IPS-NIHi11 (cell line): ENCODE data around the gene RNLS.

Experiments
- DNase-seq: peaks from one replicate; pipeline ENCODE4 v3.0.0; 2012; ENCODE audit warnings: mixed read lengths, low spot score

RNLS gene

GRCh38 chr10:88428442-88428841, 154.7 kb downstream of the RNLS start:
- DNase-seq: no peak

DNA sequence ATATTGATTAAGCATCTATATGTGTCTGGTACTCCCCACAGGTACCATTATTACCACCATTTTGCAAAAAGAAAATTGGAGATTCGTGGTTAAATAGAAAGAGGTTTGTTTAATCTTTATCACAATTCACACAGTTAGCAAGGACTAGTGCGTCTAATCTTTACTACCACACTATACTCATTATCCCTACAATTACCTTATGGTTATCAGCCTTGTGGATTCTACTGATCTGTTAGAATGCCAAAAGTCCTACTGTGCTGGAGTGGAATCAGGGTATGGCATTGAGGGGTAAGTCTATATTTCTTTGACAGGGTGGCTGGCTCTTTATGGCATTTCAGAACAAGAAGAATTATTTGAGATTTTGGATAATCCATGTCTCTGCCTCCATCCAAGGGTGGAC, 156.1 kb downstream of the RNLS start:
- no peak for DNase-seq

DNA sequence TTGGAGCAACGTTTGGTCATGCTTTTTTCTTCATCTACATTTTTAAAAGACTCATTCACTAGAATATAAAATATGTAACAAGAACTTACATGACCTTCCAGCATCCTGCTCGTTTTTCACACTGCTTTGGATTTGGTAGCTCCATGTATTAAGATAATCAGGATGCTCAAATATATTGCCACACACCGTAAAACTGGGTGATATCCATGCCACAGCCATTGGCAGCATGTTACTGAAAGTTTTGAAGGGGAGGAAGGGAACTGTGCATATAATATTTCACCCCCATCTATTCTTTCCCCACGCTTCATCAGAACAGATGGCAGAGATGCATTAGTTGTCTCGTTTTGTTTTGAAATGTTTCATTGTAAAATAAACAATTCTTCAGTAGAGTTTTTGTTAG, 158.2 kb downstream of the RNLS start:
- no peak for DNase-seq

- DNase-seq: no peak
Observed at GRCh38 chr10:88423732-88424131, 159.4 kb downstream of the RNLS start.

DNA sequence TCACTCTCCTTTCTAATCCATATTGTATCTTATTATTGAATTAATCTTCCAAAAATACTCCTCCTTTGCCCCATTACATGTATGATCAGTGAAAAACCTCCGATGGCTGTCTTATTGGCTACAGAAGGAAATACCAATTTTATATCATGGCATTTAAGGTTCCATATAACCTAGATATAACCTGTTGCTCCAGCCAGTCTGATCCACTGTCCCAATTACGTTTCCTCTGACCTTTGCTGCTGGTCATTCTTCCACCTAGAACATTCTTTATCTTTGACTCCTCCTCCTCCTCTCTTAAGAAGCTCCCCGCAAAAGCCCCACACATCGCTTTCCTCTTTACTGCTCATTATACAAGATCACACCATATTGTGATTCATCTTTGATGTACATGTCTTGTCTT, 161.5 kb downstream of the RNLS start:
- DNase-seq: no peak

DNA sequence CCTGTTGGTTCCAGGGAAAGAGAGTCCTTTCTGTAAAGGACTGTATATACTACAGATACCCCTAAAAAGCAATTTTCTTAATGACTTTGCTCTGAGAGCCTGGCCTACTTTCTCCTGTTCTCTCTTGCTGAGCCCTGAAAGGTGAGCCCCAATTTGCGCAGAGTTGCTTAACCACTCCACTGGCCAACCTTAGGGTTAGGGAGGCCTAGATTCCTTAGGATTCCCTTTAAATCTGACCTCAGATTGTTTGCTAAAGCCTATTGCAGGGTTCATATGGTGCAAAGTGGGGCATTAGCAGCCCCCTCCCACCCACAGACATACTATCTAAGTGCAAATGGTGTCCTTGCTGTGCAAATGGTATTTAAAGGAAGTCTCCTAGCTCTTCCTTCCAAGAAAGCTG, 164.2 kb downstream of the RNLS start:
- DNase-seq: no peak

- no peak for DNase-seq
Observed at GRCh38 chr10:88417387-88418030, 165.6 kb downstream of the RNLS start.

DNA sequence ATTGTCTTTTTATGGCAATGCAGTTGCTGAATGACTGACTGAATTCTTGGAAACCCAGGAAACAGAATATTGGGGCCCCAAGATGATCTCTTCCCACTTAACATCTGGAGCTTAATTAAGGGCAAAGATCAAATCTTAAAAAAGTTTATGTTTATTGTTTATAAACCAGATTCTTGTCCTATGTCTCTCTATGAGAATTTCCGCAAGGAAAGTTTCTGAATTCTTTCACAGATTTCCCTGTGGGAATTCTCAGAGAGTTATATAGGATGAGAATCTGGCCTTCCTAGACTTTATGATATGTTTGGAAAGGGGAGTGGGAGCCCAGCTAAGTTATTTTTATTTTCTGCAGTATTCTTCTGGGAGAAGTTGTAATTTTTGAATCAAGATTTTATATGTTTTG, 166.3 kb downstream of the RNLS start:
- no peak for DNase-seq

- DNase-seq: peak; percentile 46
Observed at GRCh38 chr10:88415533-88416130, 167.5 kb downstream of the RNLS start.

DNA sequence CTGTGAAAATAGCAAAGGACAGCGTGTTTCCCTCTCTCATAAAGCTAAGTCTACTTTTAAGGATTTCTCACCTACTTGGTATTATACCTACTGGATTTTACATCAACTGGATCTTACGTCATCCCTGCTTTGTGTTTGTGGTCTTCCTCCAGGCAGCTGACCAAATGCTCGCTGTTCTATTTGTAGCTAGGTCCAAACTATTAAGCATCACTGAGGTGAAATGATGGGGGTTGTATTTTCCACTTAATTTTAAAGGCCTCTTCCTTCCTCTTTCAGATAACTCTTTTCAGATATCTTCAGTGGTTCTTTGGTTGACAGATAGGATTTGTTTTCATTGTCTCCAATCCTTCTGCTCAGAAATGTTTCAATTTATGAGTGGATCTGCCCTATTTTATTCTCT, 169.7 kb downstream of the RNLS start:
- DNase-seq: no peak

DNA sequence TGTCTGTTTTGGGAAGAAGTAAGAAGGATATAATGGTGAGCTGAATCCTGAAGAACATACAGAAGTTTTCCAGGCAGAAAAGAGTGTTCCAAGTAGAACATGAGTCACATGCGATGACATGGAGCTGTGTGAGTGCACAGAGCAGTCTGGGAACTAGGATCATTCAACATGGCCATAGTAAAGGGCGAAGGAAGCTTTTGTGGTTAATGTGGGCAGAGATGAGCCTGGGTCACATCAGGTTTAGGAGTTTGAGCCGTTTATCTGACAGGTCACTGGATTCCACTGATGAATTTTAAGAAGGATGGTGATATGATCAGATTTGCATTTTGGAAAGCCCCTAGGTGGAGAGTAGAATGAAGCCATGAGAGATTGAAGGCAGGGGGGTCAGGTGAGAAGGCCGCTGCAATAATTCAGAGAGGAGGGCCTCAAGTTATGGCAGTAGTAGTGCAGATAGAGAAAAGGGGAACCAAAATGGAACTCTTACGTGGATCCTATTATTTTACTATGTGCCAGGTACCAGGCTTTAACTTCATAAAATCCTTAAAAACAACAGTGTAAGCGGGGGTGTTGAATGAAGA, 171.3 kb downstream of the RNLS start:
- no peak for DNase-seq

GRCh38 chr10:88409824-88410223, 173.3 kb downstream of the RNLS start:
- no peak for DNase-seq

GRCh38 chr10:88409236-88409635, 173.9 kb downstream of the RNLS start:
- no peak for DNase-seq

GRCh38 chr10:88408096-88408495, 175.0 kb downstream of the RNLS start:
- DNase-seq: no peak

DNA sequence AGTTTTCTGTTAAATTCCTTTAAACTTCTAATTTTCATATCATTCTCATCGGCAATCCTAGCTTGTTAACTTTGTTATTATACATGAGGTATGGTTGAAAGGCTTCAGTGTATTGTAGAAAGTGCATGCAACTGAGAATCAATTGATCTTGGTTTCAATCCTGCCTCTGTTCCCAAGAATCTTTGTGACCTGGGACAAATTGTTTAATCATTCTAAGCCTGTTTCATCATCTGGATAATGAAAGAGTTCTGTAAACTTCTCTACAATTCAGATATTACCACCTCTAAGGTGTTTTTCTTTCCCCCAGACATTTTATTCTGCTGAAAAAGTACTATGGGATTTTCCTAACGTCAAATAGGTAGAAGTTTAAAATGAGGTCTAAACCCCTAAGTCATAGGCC, 179.0 kb downstream of the RNLS start:
- no peak for DNase-seq

GRCh38 chr10:88401671-88402347, 181.3 kb downstream of the RNLS start:
- DNase-seq: no peak

- DNase-seq: no peak
Observed at GRCh38 chr10:88399240-88399639, 183.9 kb downstream of the RNLS start.

GRCh38 chr10:88395677-88396076, 187.4 kb downstream of the RNLS start:
- no peak for DNase-seq

- DNase-seq: no peak
Observed at GRCh38 chr10:88392222-88392621, 190.9 kb downstream of the RNLS start.

DNA sequence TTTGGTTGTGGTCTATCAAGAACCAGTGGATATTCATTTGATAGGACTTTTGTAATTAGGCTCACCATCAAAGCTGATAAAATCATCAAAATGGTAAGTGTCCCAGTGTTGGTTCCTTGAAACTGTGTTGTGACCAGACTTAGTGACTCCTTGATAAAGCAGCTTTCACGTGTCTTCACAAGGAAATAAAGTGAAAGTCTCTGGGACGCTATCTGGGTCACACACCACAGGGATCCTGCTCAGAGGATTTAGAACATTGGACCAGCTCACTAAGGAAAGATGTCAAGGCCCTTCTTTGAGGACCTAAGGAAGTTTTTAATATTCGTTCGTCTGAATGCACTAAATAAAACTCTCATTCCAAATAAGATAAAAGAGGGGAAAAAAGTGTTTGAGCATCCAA, 193.1 kb downstream of the RNLS start:
- DNase-seq: no peak

DNA sequence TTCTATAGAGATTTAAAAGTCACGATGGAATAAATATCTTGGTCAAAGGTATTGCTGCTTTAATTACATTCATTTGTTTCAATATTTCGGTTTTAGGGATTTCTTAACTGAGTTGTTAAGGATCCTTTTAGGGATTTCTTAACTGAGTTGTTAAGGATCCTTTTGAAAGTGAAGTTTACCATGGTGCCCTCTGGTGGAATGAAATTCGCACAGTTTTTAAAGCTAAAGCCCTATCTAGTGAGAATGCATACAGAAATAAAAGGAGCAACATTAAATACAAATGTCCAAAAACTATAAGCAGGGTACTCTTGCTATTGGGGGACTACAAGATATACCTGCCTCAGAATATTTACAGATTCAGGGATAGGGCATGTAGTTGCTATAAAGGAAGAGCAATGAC, 193.7 kb downstream of the RNLS start:
- no peak for DNase-seq

DNA sequence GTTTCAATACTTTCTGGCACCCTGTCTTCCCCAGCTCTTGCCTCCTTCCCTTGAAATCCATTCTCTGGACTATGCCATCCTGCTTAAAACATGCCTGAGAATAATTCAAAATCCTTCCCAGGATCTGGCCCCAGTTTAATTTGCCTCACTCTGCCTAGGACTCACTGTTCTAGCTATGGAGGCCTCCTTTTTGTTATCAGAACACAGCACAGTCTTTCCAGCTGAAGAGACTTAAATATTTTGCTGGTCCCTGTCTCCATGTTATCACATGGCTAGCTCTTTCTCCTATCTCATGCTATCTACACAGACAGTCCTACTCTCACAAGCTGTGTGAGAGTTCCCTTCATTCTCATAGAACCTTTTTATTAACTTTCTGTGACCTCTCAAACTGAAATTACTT, 194.8 kb downstream of the RNLS start:
- DNase-seq: no peak
